ENCODE results near the gene NRXN3. TPM values are rescaled to one million over a fixed set of nuclear protein-coding genes. Genes with fewer than 3 reads are reported as not detected.

Gene NRXN3
- total RNA-seq, 1 experiment from 2014 or later, result not detected

DNA sequence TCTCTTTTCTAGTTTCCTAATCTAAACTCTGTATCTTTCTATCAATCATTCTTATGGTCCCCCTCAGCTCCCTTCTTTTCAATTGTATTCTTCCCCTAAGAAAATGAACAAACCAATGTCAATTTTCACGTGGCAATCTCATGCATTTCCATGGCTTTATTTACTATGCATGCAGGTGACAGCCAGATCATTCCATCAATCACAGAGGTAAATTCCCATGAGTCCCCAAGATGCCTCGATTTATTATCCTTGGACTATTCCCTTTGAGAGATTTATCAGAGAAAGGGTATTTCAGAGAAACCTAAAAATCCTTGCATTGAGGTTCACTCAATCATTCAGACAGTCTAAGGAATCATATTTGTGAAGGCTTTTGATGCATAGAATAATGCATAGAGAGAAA is 1739.9 kb downstream of the NRXN3 start:
- Histone ChIP-seq H3K36me3 (ENCODE audit: control insufficient read depth, insufficient read depth, low read length) (no peaks in the 10 kb centered on the region), H3K27ac (ENCODE audit: low read length) (no peak overlapping the region), H3K9me3 (ENCODE audit: control insufficient read depth, insufficient read depth, low read depth, low read length) (no peaks in the 10 kb centered on the region), H3K27me3 (ENCODE audit: control insufficient read depth, insufficient read depth, low read length) (no peaks in the 10 kb centered on the region), H3K4me3 (ENCODE audit: low read depth in 2 of 2, low read length in 2 of 2) (no peak overlapping the region), H3K4me1 (ENCODE audit: control insufficient read depth, insufficient read depth, low read length) (no peaks in the 10 kb centered on the region)
- ChIA-PET CTCF (interaction anchor here (0.7 kb wide), 1 partner anchor 164 kb away, joined by 3 read pairs; no protein-coding TSS in a partner anchor), POLR2A (no interaction called here)
- intact Hi-C loops (cut with micrococcal nuclease; ENCODE audit: unreplicated experiment) (no loop called here), in situ Hi-C loops (cut with HindIII; ENCODE audit: low pct_unique_long_range_greater_than_20kb, low sequenced_read_pairs) (no loop called here)
- TF ChIP-seq POLR2AphosphoS5 (IDR thresholded peaks at IDR 0.05; ENCODE audit: low read depth, low read length) (no peak), SIN3A (IDR thresholded peaks at IDR 0.05; ENCODE audit: borderline replicate concordance, insufficient read depth, low read depth, low read length) (no peak), TCF7L2 (IDR thresholded peaks at IDR 0.05; ENCODE audit: low read depth, low read length) (no peak)
- TF ChIP-seq, protein P1, sequence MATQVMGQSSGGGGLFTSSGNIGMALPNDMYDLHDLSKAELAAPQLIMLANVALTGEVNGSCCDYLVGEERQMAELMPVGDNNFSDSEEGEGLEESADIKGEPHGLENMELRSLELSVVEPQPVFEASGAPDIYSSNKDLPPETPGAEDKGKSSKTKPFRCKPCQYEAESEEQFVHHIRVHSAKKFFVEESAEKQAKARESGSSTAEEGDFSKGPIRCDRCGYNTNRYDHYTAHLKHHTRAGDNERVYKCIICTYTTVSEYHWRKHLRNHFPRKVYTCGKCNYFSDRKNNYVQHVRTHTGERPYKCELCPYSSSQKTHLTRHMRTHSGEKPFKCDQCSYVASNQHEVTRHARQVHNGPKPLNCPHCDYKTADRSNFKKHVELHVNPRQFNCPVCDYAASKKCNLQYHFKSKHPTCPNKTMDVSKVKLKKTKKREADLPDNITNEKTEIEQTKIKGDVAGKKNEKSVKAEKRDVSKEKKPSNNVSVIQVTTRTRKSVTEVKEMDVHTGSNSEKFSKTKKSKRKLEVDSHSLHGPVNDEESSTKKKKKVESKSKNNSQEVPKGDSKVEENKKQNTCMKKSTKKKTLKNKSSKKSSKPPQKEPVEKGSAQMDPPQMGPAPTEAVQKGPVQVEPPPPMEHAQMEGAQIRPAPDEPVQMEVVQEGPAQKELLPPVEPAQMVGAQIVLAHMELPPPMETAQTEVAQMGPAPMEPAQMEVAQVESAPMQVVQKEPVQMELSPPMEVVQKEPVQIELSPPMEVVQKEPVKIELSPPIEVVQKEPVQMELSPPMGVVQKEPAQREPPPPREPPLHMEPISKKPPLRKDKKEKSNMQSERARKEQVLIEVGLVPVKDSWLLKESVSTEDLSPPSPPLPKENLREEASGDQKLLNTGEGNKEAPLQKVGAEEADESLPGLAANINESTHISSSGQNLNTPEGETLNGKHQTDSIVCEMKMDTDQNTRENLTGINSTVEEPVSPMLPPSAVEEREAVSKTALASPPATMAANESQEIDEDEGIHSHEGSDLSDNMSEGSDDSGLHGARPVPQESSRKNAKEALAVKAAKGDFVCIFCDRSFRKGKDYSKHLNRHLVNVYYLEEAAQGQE (IDR thresholded peaks at IDR 0.05; ENCODE audit: insufficient read depth in 1 of 2, low read depth in 2 of 2, low read length in 1 of 2), result no peak
- TF ChIP-seq, protein P2, sequence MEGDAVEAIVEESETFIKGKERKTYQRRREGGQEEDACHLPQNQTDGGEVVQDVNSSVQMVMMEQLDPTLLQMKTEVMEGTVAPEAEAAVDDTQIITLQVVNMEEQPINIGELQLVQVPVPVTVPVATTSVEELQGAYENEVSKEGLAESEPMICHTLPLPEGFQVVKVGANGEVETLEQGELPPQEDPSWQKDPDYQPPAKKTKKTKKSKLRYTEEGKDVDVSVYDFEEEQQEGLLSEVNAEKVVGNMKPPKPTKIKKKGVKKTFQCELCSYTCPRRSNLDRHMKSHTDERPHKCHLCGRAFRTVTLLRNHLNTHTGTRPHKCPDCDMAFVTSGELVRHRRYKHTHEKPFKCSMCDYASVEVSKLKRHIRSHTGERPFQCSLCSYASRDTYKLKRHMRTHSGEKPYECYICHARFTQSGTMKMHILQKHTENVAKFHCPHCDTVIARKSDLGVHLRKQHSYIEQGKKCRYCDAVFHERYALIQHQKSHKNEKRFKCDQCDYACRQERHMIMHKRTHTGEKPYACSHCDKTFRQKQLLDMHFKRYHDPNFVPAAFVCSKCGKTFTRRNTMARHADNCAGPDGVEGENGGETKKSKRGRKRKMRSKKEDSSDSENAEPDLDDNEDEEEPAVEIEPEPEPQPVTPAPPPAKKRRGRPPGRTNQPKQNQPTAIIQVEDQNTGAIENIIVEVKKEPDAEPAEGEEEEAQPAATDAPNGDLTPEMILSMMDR (IDR thresholded peaks at IDR 0.05), result no peak
- no TSS peak for BruUV-seq (replicated peaks)
- DNase-seq (ENCODE audit: low read depth, low spot score) (no peak), ATAC-seq (no peak)

DNA sequence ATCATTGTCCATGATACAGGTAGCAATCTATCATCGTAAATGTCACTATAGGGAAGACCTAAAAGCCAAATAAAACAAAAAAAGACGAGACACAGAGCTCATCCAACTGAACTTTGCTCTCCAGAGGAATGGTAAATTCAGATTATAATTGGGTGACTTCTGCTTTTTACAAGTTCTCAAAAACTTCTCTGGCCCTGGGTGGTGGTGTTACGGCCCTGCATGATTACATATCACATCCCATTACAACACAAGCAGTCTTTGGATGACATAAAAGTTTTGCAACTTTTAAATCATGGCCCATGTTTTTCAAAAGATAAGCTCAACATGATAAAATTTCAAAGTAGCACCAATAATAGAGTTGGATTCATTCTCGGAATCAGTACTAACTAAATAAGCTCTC is 1741.6 kb downstream of the NRXN3 start:
- POLR2A ChIA-PET, result no interaction called here
- Histone ChIP-seq H3K27me3 (ENCODE audit: control insufficient read depth, insufficient read depth, low read length) (no peaks in the 10 kb centered on the region), H3K4me3 (ENCODE audit: low read depth in 2 of 2, low read length in 2 of 2) (no peak overlapping the region), H3K4me1 (ENCODE audit: control insufficient read depth, insufficient read depth, low read length) (no peaks in the 10 kb centered on the region), H3K9me3 (ENCODE audit: control insufficient read depth, insufficient read depth, low read depth, low read length) (no peaks in the 10 kb centered on the region), H3K36me3 (ENCODE audit: control insufficient read depth, insufficient read depth, low read length) (no peaks in the 10 kb centered on the region), H3K27ac (ENCODE audit: low read length) (no peak overlapping the region)
- in situ Hi-C loops (cut with HindIII; ENCODE audit: low pct_unique_long_range_greater_than_20kb, low sequenced_read_pairs) (no loop called here), intact Hi-C loops (cut with micrococcal nuclease; ENCODE audit: unreplicated experiment) (no loop called here)
- DNase-seq (ENCODE audit: low read depth, low spot score), result no peak
- BruUV-seq (replicated peaks), result no TSS peak
- CTCF ChIA-PET, result no interaction called here
- ATAC-seq, result no peak
- TF ChIP-seq POLR2AphosphoS5 (IDR thresholded peaks at IDR 0.05; ENCODE audit: low read depth, low read length) (no peak), TCF7L2 (IDR thresholded peaks at IDR 0.05; ENCODE audit: low read depth, low read length) (no peak), SIN3A (IDR thresholded peaks at IDR 0.05; ENCODE audit: borderline replicate concordance, insufficient read depth, low read depth, low read length) (no peak)
- TF ChIP-seq, protein P1 (IDR thresholded peaks at IDR 0.05; ENCODE audit: insufficient read depth in 1 of 2, low read depth in 2 of 2, low read length in 1 of 2), result no peak
- TF ChIP-seq, protein P2 (IDR thresholded peaks at IDR 0.05), result no peak

All from Panc1 (cell line).